GM23338 (cell line): Measurements from ENCODE around the gene ABCA1. TPM values are rescaled to one million over a fixed set of nuclear protein-coding genes. Genes with fewer than 3 reads are reported as not detected.

Experiments
- ATAC-seq: fragments of 200-7000 bp; cut with Tn5 transposase; 3 replicates; pipeline ENCODE4 v1.9.1; 2020
- DNase-seq: peaks from one replicate; pipeline ENCODE4 v3.0.0-alpha.2; 2015; ENCODE audit warnings: low spot score
- H2AFZ ChIP-seq: fragments of 200-600 bp; sonication (generic); 2 replicates; pipeline ENCODE4 v1.8.0; 2016; ENCODE audit warnings: antibody characterized with exemption, mild to moderate bottlenecking, moderate library complexity
- H3F3A ChIP-seq: fragments of 200-600 bp; sonication (generic); replicated peaks from 2 replicates; pipeline ENCODE4 v1.8.0; 2017; ENCODE audit warnings: antibody characterized with exemption, mixed run types, low read depth
- H3K27ac ChIP-seq: fragments of 200-600 bp; sonication (generic); 2 replicates; pipeline ENCODE4 v1.6.1; 2016; ENCODE audit warnings: low read depth
- H3K27me3 ChIP-seq: fragments of 200-600 bp; sonication (generic); 2 replicates; pipeline ENCODE4 v1.8.0; 2016; ENCODE audit warnings: mild to moderate bottlenecking, mixed run types, moderate library complexity; ENCODE audit not compliant: insufficient read depth
- H3K36me3 ChIP-seq: fragments of 200-600 bp; sonication (generic); 2 replicates; pipeline ENCODE4 v1.8.0; 2016; ENCODE audit warnings: mild to moderate bottlenecking; ENCODE audit not compliant: insufficient read depth
- H3K4me1 ChIP-seq: fragments of 200-600 bp; sonication (generic); 2 replicates; pipeline ENCODE4 v1.8.0; 2016; ENCODE audit warnings: mild to moderate bottlenecking, moderate library complexity; ENCODE audit not compliant: insufficient read depth
- H3K4me2 ChIP-seq: fragments of 200-600 bp; sonication (generic); 2 replicates; pipeline ENCODE4 v1.7.1; 2017; ENCODE audit warnings: mixed run types
- H3K4me3 ChIP-seq: fragments of 200-600 bp; sonication (generic); 2 replicates; pipeline ENCODE4 v1.6.1; 2016; ENCODE audit warnings: mixed run types
- H3K79me2 ChIP-seq: fragments of 200-600 bp; sonication (generic); replicated peaks from 2 replicates; pipeline ENCODE4 v1.8.0; 2017; ENCODE audit warnings: mild to moderate bottlenecking; ENCODE audit not compliant: insufficient read depth
- H3K9me2 ChIP-seq: fragments of 200-600 bp; sonication (generic); 2 replicates; pipeline ENCODE4 v1.8.0; 2017; ENCODE audit not compliant: insufficient read depth
- H4K20me1 ChIP-seq: fragments of 200-600 bp; sonication (generic); replicated peaks from 2 replicates; pipeline ENCODE4 v1.8.0; 2017; ENCODE audit warnings: mild to moderate bottlenecking; ENCODE audit not compliant: insufficient read depth
- H3K27ac Mint-ChIP-seq: 2 replicates; pipeline ENCODE4 v1.8.0; 2020; ENCODE audit warnings: inconsistent platforms, mild to moderate bottlenecking, moderate library complexity, mixed read lengths
- H3K27me3 Mint-ChIP-seq: 3 replicates; pipeline ENCODE4 v1.8.0; 2022; ENCODE audit warnings: low read depth, mild to moderate bottlenecking, moderate library complexity, mixed read lengths, inconsistent platforms; ENCODE audit not compliant: insufficient read depth, poor library complexity
- H3K36me3 Mint-ChIP-seq: 3 replicates; pipeline ENCODE4 v1.8.0; 2021; ENCODE audit warnings: low read depth, mild to moderate bottlenecking, inconsistent platforms, moderate library complexity, mixed read lengths
- H3K4me1 Mint-ChIP-seq: 3 replicates; pipeline ENCODE4 v1.8.0; 2020; ENCODE audit warnings: mild to moderate bottlenecking, inconsistent platforms, mixed read lengths
- H3K4me3 Mint-ChIP-seq: 3 replicates; pipeline ENCODE4 v1.8.0; 2021; ENCODE audit warnings: moderate library complexity, mild to moderate bottlenecking, inconsistent platforms, mixed read lengths
- H3K9me3 Mint-ChIP-seq: 3 replicates; pipeline ENCODE4 v1.8.0; 2020; ENCODE audit warnings: moderate library complexity, mild to moderate bottlenecking, inconsistent platforms, mixed read lengths
- CREB1 ChIP-seq: fragments of 250-450 bp; sonication (Bioruptor Pico); IDR thresholded peaks from 2 replicates; pipeline ENCODE4 v1.5.0; 2020; ENCODE audit warnings: low read depth, mild to moderate bottlenecking, moderate library complexity
- EZH2 ChIP-seq: fragments of 200-600 bp; sonication (generic); IDR thresholded peaks from one replicate; pipeline ENCODE4 v1.8.0; 2017; ENCODE audit warnings: antibody characterized with exemption, mild to moderate bottlenecking, low read depth; ENCODE audit not compliant: unreplicated experiment
- EZH2phosphoT487 ChIP-seq: fragments of 200-600 bp; sonication (generic); IDR thresholded peaks from one replicate; pipeline ENCODE4 v1.8.1; 2018; ENCODE audit warnings: antibody characterized with exemption; ENCODE audit not compliant: unreplicated experiment
- JUNB ChIP-seq: IDR thresholded peaks from one replicate; pipeline ENCODE4 v1.6.1; 2016; ENCODE audit warnings: antibody characterized with exemption; ENCODE audit not compliant: unreplicated experiment
- NANOG ChIP-seq: IDR thresholded peaks from 2 replicates; pipeline ENCODE4 v1.6.1; 2016; ENCODE audit warnings: antibody characterized with exemption, borderline replicate concordance
- POLR2AphosphoS5 ChIP-seq: IDR thresholded peaks from 2 replicates; pipeline ENCODE4 v1.6.1; 2016; ENCODE audit warnings: antibody characterized with exemption, low read depth
- STAT1 ChIP-seq: IDR thresholded peaks from one replicate; pipeline ENCODE4 v1.6.1; 2016; ENCODE audit warnings: antibody characterized with exemption; ENCODE audit not compliant: unreplicated experiment
- ZNF114 ChIP-seq: fragments of 250-450 bp; sonication (Bioruptor Pico); IDR thresholded peaks from 2 replicates; pipeline ENCODE4 v1.5.0; 2020; ENCODE audit warnings: mild to moderate bottlenecking, moderate library complexity
- ZNF331 ChIP-seq: fragments of 250-450 bp; sonication (Bioruptor Pico); IDR thresholded peaks from 2 replicates; pipeline ENCODE4 v1.5.0; 2020; ENCODE audit warnings: low read depth, mild to moderate bottlenecking, moderate library complexity
- polyA plus RNA-seq: library from polyadenylated mRNA; unstranded; fragments of >200 nt; fragmentation: Nextera tagmentation; extraction: Ambion mirVana; gene quantifications from 2 replicates; pipeline ENCODE4 v1.2.1, GENCODE V29; 2016
- total RNA-seq: library from RNA; depleted of rRNA; stranded (reverse); fragments of >200 nt; shearing (Covaris generic); gene quantifications from 2 replicates; pipeline ENCODE4 v1.2.3, GENCODE V29; 2014
- TF ChIP-seq, protein P1 (sequence below): IDR thresholded peaks from one replicate; pipeline ENCODE4 v1.6.1; 2018; ENCODE audit warnings: antibody characterized with exemption; ENCODE audit not compliant: unreplicated experiment
- TF ChIP-seq, protein P2 (sequence below), 2 experiments: fragments of 200-600 bp in 1 of 2; sonication (generic) in 1 of 2; conservative IDR thresholded peaks; 2 replicates each; pipeline versions ENCODE4 v1.5.1 to v1.6.1; 2016 to 2017; ENCODE audit warnings: antibody characterized with exemption in 2 of 2, low read depth in 2 of 2, mild to moderate bottlenecking in 2 of 2, moderate library complexity in 1 of 2
- TF ChIP-seq, protein P3 (sequence below): IDR thresholded peaks from 2 replicates; pipeline ENCODE4 v1.6.1; 2016; ENCODE audit warnings: antibody characterized with exemption
- TF ChIP-seq, protein P4 (sequence below): fragments of 250-450 bp; sonication (Bioruptor Pico); IDR thresholded peaks from 2 replicates; pipeline ENCODE4 v1.5.0; 2020; ENCODE audit warnings: mild to moderate bottlenecking, moderate library complexity

The ABCA1 gene
- total and polyA plus RNA-seq, 2 experiments from 2014 or later, result 1.4 to 2.8 TPM

DNA sequence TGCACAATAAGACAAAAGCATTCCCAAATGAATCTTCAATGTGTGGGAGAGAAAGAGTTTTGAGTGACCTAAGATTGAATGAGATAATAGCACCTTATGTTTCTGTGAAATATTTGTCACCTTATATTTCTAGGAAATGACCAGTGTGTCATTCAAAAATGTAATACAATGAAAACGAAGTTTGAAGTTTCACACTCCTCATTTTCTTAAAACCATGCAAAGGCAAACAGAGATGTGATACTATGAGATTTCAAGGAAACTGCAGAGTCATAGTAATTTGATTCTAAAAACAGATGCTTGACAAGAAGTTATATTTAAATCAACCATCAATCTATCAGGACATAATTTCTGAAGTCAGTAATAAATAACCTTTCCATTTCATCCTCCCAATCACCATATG lies 13.6 kb upstream of the ABCA1 start:
- Histone ChIP-seq H3F3A (no peaks in the 10 kb centered on the region), H3K36me3 (no peaks in the 10 kb centered on the region), H3K27ac (no peak overlapping the region), H3K4me1 (peaks cover 7% of the 10 kb centered on the region), H3K27me3 (no peaks in the 10 kb centered on the region), H3K79me2 (no peaks in the 10 kb centered on the region), H3K4me2 (no peak overlapping the region), H3K4me3 (no peak overlapping the region), H2AFZ (peak overlapping the region; percentile 6; the same call in 1 of the 2 replicates), H4K20me1 (no peaks in the 10 kb centered on the region), H3K9me2 (no peaks in the 10 kb centered on the region)
- H3K27ac Mint-ChIP-seq, result peak overlapping the region; percentile 41; the same call in 1 of the 2 replicates
- no peaks in the 10 kb centered on the region for H3K36me3 Mint-ChIP-seq
- no peak for ATAC-seq
- no peak overlapping the region for H3K4me3 Mint-ChIP-seq
- DNase-seq, result no peak
- H3K9me3 Mint-ChIP-seq, result no peaks in the 10 kb centered on the region
- TF ChIP-seq ZNF114 (CRISPR knock-in tag), result no peak
- TF ChIP-seq JUNB, result no peak
- no peak for TF ChIP-seq POLR2AphosphoS5
- no peak for TF ChIP-seq EZH2phosphoT487
- TF ChIP-seq, protein P1, sequence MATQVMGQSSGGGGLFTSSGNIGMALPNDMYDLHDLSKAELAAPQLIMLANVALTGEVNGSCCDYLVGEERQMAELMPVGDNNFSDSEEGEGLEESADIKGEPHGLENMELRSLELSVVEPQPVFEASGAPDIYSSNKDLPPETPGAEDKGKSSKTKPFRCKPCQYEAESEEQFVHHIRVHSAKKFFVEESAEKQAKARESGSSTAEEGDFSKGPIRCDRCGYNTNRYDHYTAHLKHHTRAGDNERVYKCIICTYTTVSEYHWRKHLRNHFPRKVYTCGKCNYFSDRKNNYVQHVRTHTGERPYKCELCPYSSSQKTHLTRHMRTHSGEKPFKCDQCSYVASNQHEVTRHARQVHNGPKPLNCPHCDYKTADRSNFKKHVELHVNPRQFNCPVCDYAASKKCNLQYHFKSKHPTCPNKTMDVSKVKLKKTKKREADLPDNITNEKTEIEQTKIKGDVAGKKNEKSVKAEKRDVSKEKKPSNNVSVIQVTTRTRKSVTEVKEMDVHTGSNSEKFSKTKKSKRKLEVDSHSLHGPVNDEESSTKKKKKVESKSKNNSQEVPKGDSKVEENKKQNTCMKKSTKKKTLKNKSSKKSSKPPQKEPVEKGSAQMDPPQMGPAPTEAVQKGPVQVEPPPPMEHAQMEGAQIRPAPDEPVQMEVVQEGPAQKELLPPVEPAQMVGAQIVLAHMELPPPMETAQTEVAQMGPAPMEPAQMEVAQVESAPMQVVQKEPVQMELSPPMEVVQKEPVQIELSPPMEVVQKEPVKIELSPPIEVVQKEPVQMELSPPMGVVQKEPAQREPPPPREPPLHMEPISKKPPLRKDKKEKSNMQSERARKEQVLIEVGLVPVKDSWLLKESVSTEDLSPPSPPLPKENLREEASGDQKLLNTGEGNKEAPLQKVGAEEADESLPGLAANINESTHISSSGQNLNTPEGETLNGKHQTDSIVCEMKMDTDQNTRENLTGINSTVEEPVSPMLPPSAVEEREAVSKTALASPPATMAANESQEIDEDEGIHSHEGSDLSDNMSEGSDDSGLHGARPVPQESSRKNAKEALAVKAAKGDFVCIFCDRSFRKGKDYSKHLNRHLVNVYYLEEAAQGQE, result no peak
- TF ChIP-seq, protein P2, sequence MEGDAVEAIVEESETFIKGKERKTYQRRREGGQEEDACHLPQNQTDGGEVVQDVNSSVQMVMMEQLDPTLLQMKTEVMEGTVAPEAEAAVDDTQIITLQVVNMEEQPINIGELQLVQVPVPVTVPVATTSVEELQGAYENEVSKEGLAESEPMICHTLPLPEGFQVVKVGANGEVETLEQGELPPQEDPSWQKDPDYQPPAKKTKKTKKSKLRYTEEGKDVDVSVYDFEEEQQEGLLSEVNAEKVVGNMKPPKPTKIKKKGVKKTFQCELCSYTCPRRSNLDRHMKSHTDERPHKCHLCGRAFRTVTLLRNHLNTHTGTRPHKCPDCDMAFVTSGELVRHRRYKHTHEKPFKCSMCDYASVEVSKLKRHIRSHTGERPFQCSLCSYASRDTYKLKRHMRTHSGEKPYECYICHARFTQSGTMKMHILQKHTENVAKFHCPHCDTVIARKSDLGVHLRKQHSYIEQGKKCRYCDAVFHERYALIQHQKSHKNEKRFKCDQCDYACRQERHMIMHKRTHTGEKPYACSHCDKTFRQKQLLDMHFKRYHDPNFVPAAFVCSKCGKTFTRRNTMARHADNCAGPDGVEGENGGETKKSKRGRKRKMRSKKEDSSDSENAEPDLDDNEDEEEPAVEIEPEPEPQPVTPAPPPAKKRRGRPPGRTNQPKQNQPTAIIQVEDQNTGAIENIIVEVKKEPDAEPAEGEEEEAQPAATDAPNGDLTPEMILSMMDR (conservative IDR thresholded peaks at IDR 0.05; ENCODE audit: low read depth in 2 of 2), result no peak
- TF ChIP-seq EZH2, result no peak
- TF ChIP-seq NANOG, result no peak
- no peak for TF ChIP-seq STAT1
- TF ChIP-seq ZNF331 (CRISPR knock-in tag), result no peak
- TF ChIP-seq, protein P3, sequence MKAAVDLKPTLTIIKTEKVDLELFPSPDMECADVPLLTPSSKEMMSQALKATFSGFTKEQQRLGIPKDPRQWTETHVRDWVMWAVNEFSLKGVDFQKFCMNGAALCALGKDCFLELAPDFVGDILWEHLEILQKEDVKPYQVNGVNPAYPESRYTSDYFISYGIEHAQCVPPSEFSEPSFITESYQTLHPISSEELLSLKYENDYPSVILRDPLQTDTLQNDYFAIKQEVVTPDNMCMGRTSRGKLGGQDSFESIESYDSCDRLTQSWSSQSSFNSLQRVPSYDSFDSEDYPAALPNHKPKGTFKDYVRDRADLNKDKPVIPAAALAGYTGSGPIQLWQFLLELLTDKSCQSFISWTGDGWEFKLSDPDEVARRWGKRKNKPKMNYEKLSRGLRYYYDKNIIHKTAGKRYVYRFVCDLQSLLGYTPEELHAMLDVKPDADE, result no peak
- no peak for TF ChIP-seq CREB1 (CRISPR knock-in tag)
- TF ChIP-seq, protein P4, sequence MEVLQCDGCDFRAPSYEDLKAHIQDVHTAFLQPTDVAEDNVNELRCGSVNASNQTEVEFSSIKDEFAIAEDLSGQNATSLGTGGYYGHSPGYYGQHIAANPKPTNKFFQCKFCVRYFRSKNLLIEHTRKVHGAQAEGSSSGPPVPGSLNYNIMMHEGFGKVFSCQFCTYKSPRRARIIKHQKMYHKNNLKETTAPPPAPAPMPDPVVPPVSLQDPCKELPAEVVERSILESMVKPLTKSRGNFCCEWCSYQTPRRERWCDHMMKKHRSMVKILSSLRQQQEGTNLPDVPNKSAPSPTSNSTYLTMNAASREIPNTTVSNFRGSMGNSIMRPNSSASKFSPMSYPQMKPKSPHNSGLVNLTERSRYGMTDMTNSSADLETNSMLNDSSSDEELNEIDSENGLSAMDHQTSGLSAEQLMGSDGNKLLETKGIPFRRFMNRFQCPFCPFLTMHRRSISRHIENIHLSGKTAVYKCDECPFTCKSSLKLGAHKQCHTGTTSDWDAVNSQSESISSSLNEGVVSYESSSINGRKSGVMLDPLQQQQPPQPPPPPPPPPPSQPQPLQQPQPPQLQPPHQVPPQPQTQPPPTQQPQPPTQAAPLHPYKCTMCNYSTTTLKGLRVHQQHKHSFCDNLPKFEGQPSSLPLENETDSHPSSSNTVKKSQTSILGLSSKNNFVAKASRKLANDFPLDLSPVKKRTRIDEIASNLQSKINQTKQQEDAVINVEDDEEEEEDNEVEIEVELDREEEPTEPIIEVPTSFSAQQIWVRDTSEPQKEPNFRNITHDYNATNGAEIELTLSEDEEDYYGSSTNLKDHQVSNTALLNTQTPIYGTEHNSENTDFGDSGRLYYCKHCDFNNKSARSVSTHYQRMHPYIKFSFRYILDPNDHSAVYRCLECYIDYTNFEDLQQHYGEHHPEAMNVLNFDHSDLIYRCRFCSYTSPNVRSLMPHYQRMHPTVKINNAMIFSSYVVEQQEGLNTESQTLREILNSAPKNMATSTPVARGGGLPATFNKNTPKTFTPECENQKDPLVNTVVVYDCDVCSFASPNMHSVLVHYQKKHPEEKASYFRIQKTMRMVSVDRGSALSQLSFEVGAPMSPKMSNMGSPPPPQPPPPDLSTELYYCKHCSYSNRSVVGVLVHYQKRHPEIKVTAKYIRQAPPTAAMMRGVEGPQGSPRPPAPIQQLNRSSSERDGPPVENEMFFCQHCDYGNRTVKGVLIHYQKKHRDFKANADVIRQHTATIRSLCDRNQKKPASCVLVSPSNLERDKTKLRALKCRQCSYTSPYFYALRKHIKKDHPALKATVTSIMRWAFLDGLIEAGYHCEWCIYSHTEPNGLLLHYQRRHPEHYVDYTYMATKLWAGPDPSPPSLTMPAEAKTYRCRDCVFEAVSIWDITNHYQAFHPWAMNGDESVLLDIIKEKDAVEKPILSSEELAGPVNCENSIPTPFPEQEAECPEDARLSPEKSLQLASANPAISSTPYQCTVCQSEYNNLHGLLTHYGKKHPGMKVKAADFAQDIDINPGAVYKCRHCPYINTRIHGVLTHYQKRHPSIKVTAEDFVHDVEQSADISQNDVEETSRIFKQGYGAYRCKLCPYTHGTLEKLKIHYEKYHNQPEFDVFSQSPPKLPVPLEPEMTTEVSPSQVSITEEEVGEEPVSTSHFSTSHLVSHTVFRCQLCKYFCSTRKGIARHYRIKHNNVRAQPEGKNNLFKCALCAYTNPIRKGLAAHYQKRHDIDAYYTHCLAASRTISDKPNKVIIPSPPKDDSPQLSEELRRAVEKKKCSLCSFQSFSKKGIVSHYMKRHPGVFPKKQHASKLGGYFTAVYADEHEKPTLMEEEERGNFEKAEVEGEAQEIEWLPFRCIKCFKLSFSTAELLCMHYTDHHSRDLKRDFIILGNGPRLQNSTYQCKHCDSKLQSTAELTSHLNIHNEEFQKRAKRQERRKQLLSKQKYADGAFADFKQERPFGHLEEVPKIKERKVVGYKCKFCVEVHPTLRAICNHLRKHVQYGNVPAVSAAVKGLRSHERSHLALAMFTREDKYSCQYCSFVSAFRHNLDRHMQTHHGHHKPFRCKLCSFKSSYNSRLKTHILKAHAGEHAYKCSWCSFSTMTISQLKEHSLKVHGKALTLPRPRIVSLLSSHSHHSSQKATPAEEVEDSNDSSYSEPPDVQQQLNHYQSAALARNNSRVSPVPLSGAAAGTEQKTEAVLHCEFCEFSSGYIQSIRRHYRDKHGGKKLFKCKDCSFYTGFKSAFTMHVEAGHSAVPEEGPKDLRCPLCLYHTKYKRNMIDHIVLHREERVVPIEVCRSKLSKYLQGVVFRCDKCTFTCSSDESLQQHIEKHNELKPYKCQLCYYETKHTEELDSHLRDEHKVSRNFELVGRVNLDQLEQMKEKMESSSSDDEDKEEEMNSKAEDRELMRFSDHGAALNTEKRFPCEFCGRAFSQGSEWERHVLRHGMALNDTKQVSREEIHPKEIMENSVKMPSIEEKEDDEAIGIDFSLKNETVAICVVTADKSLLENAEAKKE (CRISPR knock-in tag), result no peak
- peaks cover 14% of the 10 kb centered on the region for H3K4me1 Mint-ChIP-seq
- H3K27me3 Mint-ChIP-seq, result peaks cover 4% of the 10 kb centered on the region
